ENCODE results near the gene CHMP2A. TPM values are rescaled to one million over a fixed set of nuclear protein-coding genes. Genes with fewer than 3 reads are reported as not detected.

Gene CHMP2A
- total and polyA plus RNA-seq, 10 of the 15 experiments (the other 5 are each of a cell fraction or from before 2014, with no cell fraction given): 69.5 to 172 (median 109) TPM

DNA sequence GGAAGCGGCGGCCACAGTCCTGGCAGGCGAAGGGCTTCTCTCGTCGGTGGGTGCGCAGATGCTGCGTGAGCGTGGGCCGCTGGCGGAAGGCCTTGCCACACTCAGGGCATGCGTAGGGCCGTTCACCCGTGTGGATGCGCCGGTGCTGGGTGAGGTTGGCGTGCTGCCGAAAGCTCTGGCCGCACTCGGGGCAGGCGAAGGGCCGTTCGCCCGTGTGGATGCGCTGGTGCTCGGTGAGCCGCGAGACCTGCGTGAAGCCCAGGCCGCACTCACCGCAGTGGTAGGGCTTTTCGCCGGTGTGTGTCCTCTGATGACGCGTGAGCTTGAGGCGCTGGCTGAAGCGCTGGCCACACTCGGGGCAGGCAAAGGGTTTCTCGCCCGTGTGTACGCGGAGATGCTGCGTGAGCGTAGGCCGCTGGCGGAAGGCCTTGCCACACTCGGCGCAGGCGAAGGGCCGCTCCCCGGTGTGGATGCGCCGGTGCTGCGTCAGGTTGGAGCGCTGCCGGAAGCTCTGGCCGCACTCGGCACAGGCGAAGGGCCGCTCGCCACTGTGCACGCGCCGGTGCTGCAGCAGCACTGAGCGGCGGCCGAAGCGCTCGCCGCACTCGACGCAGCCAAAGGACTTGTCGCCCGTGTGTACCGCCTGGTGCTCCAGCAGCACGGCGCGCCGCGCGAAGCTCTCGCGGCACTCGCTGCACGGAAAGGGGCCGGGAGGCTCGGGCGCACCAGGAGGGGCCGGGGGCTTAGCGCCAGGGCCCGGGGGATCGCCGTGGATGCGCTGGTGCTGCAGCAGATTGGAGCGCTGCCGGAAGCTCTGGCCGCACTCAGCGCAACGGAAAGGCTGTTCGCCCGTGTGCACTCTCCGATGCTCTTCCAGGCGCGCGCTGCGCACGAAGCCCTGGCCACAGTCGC lies 7.5 kb upstream of the CHMP2A start:
- ChIA-PET SMC1A (ENCODE audit: uncharacterized antibody, unreplicated experiment) (interaction anchor here (1.0 to 1.3 kb wide), 2 partner anchors 17 to 35 kb away, joined by 3 read pairs; no protein-coding TSS in a partner anchor), POLR2A (interaction anchor here (1.3 to 4.7 kb wide), 3 partner anchors 8 to 42 kb away, joined by 3 to 46 read pairs (median 10); partner anchors contain the start of genes MZF1 and ZBTB45), CTCF (interaction anchor here (1.0 to 1.4 kb wide), 3 partner anchors 10 to 41 kb away, joined by 3 to 4 read pairs (median 3); no protein-coding TSS in a partner anchor), RAD21 (ENCODE audit: unreplicated experiment) (no interaction called here)
- FAIRE-seq (no peak), DNase-seq (ENCODE audit: low read depth, low spot score) (no peak), ATAC-seq (peak; percentile 6)
- 22% methylated on average over 97 of the region's 107 CpGs for WGBS (ENCODE audit: insufficient coverage, insufficient replicate concordance, low lambda C conversion rate, missing lambda C conversion rate)
- Histone ChIP-seq H4K20me1 (ENCODE audit: control insufficient read depth, insufficient read depth) (no peaks in the 10 kb centered on the region), H3K79me2 (ENCODE audit: control insufficient read depth, insufficient read depth, low read length) (peaks cover 10% of the 10 kb centered on the region), H3K9ac (ENCODE audit: control insufficient read depth, insufficient read depth, low read length) (peak overlapping the region; percentile 57), H3K4me1 (ENCODE audit: control insufficient read depth, insufficient read depth, low read length) (peaks cover 28% of the 10 kb centered on the region), H3K27ac (ENCODE audit: control insufficient read depth, insufficient read depth) (0 out of 2 replicates have a peak overlapping the region, but pooled peaks have one; percentile 24), H3K9me3 (replicated peaks; ENCODE audit: control insufficient read depth, insufficient read depth, low read length) (no peaks in the 10 kb centered on the region), H3K4me2 (ENCODE audit: control insufficient read depth, insufficient read depth) (peak overlapping the region; percentile 97), H3K27me3 (replicated peaks in 1 of 2; ENCODE audit: control insufficient read depth in 2 of 2, insufficient read depth in 2 of 2, low read length in 1 of 2) (no peaks in the 10 kb centered on the region), H3K4me3 (peak overlapping the region; percentile 60; the same call in 1 of the 2 replicates), H3K36me3 (ENCODE audit: control insufficient read depth in 2 of 2, insufficient read depth in 2 of 2, low read length in 1 of 2) (no peaks in the 10 kb centered on the region; a peak in 1 of 4 replicates), H2AFZ (ENCODE audit: control insufficient read depth, low read depth, low read length) (peak overlapping the region; percentile 45)
- intact Hi-C loops (cut with micrococcal nuclease; ENCODE audit: unreplicated experiment): no loop called here
- in situ Hi-C loops (cut with MboI): no loop called here
- BruUV-seq (replicated peaks): no TSS peak
- no peak for TF ChIP-seq ZZZ3 (IDR thresholded peaks at IDR 0.05; ENCODE audit: control insufficient read depth, insufficient read length, low read depth)
- TF ChIP-seq ZNF24 (IDR thresholded peaks at IDR 0.05): no peak
- no peak for TF ChIP-seq STAT3 (IDR thresholded peaks at IDR 0.05; ENCODE audit: low read depth, low read length)
- TF ChIP-seq, protein P1, sequence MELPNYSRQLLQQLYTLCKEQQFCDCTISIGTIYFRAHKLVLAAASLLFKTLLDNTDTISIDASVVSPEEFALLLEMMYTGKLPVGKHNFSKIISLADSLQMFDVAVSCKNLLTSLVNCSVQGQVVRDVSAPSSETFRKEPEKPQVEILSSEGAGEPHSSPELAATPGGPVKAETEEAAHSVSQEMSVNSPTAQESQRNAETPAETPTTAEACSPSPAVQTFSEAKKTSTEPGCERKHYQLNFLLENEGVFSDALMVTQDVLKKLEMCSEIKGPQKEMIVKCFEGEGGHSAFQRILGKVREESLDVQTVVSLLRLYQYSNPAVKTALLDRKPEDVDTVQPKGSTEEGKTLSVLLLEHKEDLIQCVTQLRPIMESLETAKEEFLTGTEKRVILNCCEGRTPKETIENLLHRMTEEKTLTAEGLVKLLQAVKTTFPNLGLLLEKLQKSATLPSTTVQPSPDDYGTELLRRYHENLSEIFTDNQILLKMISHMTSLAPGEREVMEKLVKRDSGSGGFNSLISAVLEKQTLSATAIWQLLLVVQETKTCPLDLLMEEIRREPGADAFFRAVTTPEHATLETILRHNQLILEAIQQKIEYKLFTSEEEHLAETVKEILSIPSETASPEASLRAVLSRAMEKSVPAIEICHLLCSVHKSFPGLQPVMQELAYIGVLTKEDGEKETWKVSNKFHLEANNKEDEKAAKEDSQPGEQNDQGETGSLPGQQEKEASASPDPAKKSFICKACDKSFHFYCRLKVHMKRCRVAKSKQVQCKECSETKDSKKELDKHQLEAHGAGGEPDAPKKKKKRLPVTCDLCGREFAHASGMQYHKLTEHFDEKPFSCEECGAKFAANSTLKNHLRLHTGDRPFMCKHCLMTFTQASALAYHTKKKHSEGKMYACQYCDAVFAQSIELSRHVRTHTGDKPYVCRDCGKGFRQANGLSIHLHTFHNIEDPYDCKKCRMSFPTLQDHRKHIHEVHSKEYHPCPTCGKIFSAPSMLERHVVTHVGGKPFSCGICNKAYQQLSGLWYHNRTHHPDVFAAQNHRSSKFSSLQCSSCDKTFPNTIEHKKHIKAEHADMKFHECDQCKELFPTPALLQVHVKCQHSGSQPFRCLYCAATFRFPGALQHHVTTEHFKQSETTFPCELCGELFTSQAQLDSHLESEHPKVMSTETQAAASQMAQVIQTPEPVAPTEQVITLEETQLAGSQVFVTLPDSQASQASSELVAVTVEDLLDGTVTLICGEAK (IDR thresholded peaks at IDR 0.05; ENCODE audit: borderline replicate concordance): peak; percentile 35; the same call in 1 of the 2 replicates
- no peak for TF ChIP-seq SPI1 (IDR thresholded peaks at IDR 0.05; ENCODE audit: borderline replicate concordance, insufficient read depth, low read depth, low read length)
- TF ChIP-seq PAX5 (IDR thresholded peaks at IDR 0.05; ENCODE audit: borderline replicate concordance, low read depth, low read length): 0 out of 2 replicates have a peak, but pooled peaks have one; percentile 14
- 0 out of 2 replicates have a peak, but pooled peaks have one; percentile 31 for TF ChIP-seq MXI1 (IDR thresholded peaks at IDR 0.05; ENCODE audit: low read depth, low read length)
- peak; percentile 51; the same call in 1 of the 2 replicates for TF ChIP-seq POLR2AphosphoS2 (IDR thresholded peaks at IDR 0.05; ENCODE audit: low read depth, low read length)
- TF ChIP-seq ZSCAN29 (IDR thresholded peaks at IDR 0.05): no peak
- TF ChIP-seq CBX3 (IDR thresholded peaks at IDR 0.05; ENCODE audit: borderline replicate concordance, low read depth): no peak
- TF ChIP-seq CHD1 (IDR thresholded peaks at IDR 0.05; ENCODE audit: low read depth, low read length): no peak
- TF ChIP-seq, protein P2, sequence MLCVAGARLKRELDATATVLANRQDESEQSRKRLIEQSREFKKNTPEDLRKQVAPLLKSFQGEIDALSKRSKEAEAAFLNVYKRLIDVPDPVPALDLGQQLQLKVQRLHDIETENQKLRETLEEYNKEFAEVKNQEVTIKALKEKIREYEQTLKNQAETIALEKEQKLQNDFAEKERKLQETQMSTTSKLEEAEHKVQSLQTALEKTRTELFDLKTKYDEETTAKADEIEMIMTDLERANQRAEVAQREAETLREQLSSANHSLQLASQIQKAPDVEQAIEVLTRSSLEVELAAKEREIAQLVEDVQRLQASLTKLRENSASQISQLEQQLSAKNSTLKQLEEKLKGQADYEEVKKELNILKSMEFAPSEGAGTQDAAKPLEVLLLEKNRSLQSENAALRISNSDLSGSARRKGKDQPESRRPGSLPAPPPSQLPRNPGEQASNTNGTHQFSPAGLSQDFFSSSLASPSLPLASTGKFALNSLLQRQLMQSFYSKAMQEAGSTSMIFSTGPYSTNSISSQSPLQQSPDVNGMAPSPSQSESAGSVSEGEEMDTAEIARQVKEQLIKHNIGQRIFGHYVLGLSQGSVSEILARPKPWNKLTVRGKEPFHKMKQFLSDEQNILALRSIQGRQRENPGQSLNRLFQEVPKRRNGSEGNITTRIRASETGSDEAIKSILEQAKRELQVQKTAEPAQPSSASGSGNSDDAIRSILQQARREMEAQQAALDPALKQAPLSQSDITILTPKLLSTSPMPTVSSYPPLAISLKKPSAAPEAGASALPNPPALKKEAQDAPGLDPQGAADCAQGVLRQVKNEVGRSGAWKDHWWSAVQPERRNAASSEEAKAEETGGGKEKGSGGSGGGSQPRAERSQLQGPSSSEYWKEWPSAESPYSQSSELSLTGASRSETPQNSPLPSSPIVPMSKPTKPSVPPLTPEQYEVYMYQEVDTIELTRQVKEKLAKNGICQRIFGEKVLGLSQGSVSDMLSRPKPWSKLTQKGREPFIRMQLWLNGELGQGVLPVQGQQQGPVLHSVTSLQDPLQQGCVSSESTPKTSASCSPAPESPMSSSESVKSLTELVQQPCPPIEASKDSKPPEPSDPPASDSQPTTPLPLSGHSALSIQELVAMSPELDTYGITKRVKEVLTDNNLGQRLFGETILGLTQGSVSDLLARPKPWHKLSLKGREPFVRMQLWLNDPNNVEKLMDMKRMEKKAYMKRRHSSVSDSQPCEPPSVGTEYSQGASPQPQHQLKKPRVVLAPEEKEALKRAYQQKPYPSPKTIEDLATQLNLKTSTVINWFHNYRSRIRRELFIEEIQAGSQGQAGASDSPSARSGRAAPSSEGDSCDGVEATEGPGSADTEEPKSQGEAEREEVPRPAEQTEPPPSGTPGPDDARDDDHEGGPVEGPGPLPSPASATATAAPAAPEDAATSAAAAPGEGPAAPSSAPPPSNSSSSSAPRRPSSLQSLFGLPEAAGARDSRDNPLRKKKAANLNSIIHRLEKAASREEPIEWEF (IDR thresholded peaks at IDR 0.05; ENCODE audit: insufficient replicate concordance, low read depth, low read length): no peak

Data from GM12878 (cell line).